IMR-90 (cell line): ENCODE results near the gene PPIL4. TPM values are rescaled to one million over a fixed set of nuclear protein-coding genes. Genes with fewer than 3 reads are reported as not detected.
"Not testable (repeated sequence)": the region's sequence is repeated elsewhere in the genome, so short reads cannot be mapped to it uniquely, and the experiment has no call there.

ENCODE experiments used
- ATAC-seq: fragments of 200-7000 bp; cut with Tn5 transposase; 2 replicates; pipeline ENCODE4 v1.9.1; 2020; ENCODE audit warnings: low read depth, mild to moderate bottlenecking, moderate library complexity
- BruUV-seq: library from RNA; stranded (reverse); fragments of 400-500 nt; replicated peaks from 2 replicates; lab custom pipeline; 2021; lab: Mats Ljungman, UMichigan
- CTCF ChIA-PET: fragments of 300-600 bp; formaldehyde crosslinking; extraction: SDS; loops from one replicate; lab custom pipeline; 2021; ENCODE audit warnings: antibody characterized with exemption; lab: Yijun Ruan, JAX
- POLR2A ChIA-PET: fragments of 300-600 bp; sonication (Branson Sonifier 250); formaldehyde crosslinking; loops from one replicate; lab custom pipeline; 2022; ENCODE audit warnings: antibody characterized with exemption; ENCODE audit not compliant: unreplicated experiment; lab: Charles Lee
- DNase-seq: peaks from one replicate; pipeline ENCODE4 v3.0.0; 2013
- H2AFZ ChIP-seq: replicated peaks from 2 replicates; pipeline ENCODE3; 2013; ENCODE audit warnings: low read length, mild to moderate bottlenecking; ENCODE audit not compliant: poor library complexity
- H2AK5ac ChIP-seq: 2 replicates; pipeline ENCODE4 v1.6.1; 2013; ENCODE audit warnings: low read depth, low read length, inconsistent platforms
- H2AK9ac ChIP-seq: replicated peaks from 2 replicates; pipeline ENCODE3; 2013; ENCODE audit warnings: mild to moderate bottlenecking, low read depth, low read length, moderate library complexity; ENCODE audit not compliant: poor library complexity
- H2BK120ac ChIP-seq: 2 replicates; pipeline ENCODE4 v1.6.1; 2013; ENCODE audit warnings: low read depth, low read length, inconsistent platforms
- H2BK15ac ChIP-seq: 3 replicates; pipeline ENCODE4 v1.6.1; 2013; ENCODE audit warnings: low read depth, low read length, inconsistent platforms
- H2BK20ac ChIP-seq: 2 replicates; pipeline ENCODE4 v1.6.1; 2013; ENCODE audit warnings: low read depth, mild to moderate bottlenecking, inconsistent platforms, low read length, moderate library complexity
- H2BK5ac ChIP-seq: 2 replicates; pipeline ENCODE4 v1.6.1; 2013; ENCODE audit warnings: mild to moderate bottlenecking, low read depth, low read length, inconsistent platforms; ENCODE audit not compliant: poor library complexity, severe bottlenecking
- H3K14ac ChIP-seq: replicated peaks from 2 replicates; pipeline ENCODE4 v1.6.1; 2013; ENCODE audit warnings: low read depth, low read length, inconsistent platforms
- H3K18ac ChIP-seq: 2 replicates; pipeline ENCODE4 v1.6.1; 2013; ENCODE audit warnings: low read depth, low read length, control low read depth
- H3K23ac ChIP-seq: 2 replicates; pipeline ENCODE4 v1.6.1; 2013; ENCODE audit warnings: low read depth, low read length, inconsistent platforms
- H3K27ac ChIP-seq: 2 replicates; pipeline ENCODE4 v1.5.1; 2013; ENCODE audit warnings: mild to moderate bottlenecking, control low read depth, low read length; ENCODE audit not compliant: insufficient read depth
- H3K27me3 ChIP-seq: 2 replicates; pipeline ENCODE4 v1.6.1; 2013; ENCODE audit warnings: low read length; ENCODE audit not compliant: control insufficient read depth, insufficient read depth
- H3K36me3 ChIP-seq: 2 replicates; pipeline ENCODE4 v1.6.1; 2013; ENCODE audit warnings: low read length, mixed read lengths; ENCODE audit not compliant: control insufficient read depth, insufficient read depth
- H3K4ac ChIP-seq: 2 replicates; pipeline ENCODE4 v1.6.1; 2013; ENCODE audit warnings: low read depth, low read length, inconsistent platforms
- H3K4me1 ChIP-seq: 2 replicates; pipeline ENCODE4 v1.6.1; 2013; ENCODE audit warnings: low read length, mixed read lengths; ENCODE audit not compliant: control insufficient read depth, insufficient read depth
- H3K4me2 ChIP-seq: 2 replicates; pipeline ENCODE4 v1.6.1; 2013; ENCODE audit warnings: low read depth, mild to moderate bottlenecking, control low read depth, low read length, moderate library complexity
- H3K4me3 ChIP-seq: 2 replicates; pipeline ENCODE4 v1.5.1; 2013; ENCODE audit warnings: low read depth, mild to moderate bottlenecking, control low read depth, low read length, moderate library complexity; ENCODE audit not compliant: insufficient read depth
- H3K56ac ChIP-seq: 2 replicates; pipeline ENCODE4 v1.6.1; 2013; ENCODE audit warnings: low read length, inconsistent platforms; ENCODE audit not compliant: insufficient read depth; ENCODE audit errors: extremely low read depth
- H3K79me1 ChIP-seq, 2 experiments: 2 replicates each; pipeline ENCODE4 v1.6.1; 2013; ENCODE audit warnings: low read length in 2 of 2, inconsistent platforms in 1 of 2, low read depth in 1 of 2
- H3K9ac ChIP-seq: 2 replicates; pipeline ENCODE4 v1.6.1; 2013; ENCODE audit warnings: low read depth, low read length, control low read depth
- H3K9me1 ChIP-seq: 2 replicates; pipeline ENCODE4 v1.6.1; 2013; ENCODE audit warnings: low read length, inconsistent platforms; ENCODE audit not compliant: insufficient read depth
- H3K9me3 ChIP-seq: 2 replicates; pipeline ENCODE4 v1.6.1; 2013; ENCODE audit warnings: low read length; ENCODE audit not compliant: control insufficient read depth, insufficient read depth
- H4K20me1 ChIP-seq: 2 replicates; pipeline ENCODE4 v1.6.1; 2013; ENCODE audit warnings: low read length, inconsistent platforms; ENCODE audit not compliant: insufficient read depth
- H4K5ac ChIP-seq: 2 replicates; pipeline ENCODE4 v1.6.1; 2013; ENCODE audit warnings: mild to moderate bottlenecking, low read depth, low read length, control low read depth
- H4K8ac ChIP-seq, 2 experiments: 2 replicates each; pipeline ENCODE4 v1.6.1; 2013; ENCODE audit warnings: low read depth in 2 of 2, low read length in 2 of 2, control low read depth in 1 of 2, inconsistent platforms in 1 of 2
- H4K91ac ChIP-seq: 2 replicates; pipeline ENCODE4 v1.6.1; 2013; ENCODE audit warnings: low read depth, low read length, inconsistent platforms; ENCODE audit not compliant: insufficient read depth
- CEBPB ChIP-seq: IDR thresholded peaks from 2 replicates; pipeline ENCODE4 v1.6.1; 2012; ENCODE audit warnings: low read depth, low read length, improper control_type of control experiment
- CTCF ChIP-seq: conservative IDR thresholded peaks from 2 replicates; pipeline ENCODE4 v1.5.1; 2012; ENCODE audit warnings: mild to moderate bottlenecking, low read depth, low read length, improper control_type of control experiment
- WGBS, 2 experiments: methylation state at CpG; one replicate each; pipeline versions ENCODE4 v1.1.5 to v1.1.7; 2013; ENCODE audit warnings: missing lambda C conversion rate in 2 of 2; ENCODE audit not compliant: insufficient read length in 1 of 2; ENCODE audit errors: extremely low coverage in 2 of 2; 5-methylcytosine and 5-hydroxymethylcytosine counted together
- dilution Hi-C: fragments of 300-500 bp; cut with HindIII; formaldehyde crosslinking; loops from one replicate; pipeline ENCODE4 v1.14.3; 2018; ENCODE audit warnings: low sequenced_read_pairs; ENCODE audit not compliant: unreplicated experiment
- in situ Hi-C: fragments of 300-500 bp; cut with MboI; formaldehyde crosslinking; loops from 3 replicates; pipeline ENCODE4 v1.14.3; 2019; ENCODE audit warnings: low sequenced_read_pairs, inconsistent platforms, mixed read lengths
- intact Hi-C: fragments of 100-400 bp; cut with micrococcal nuclease; formaldehyde crosslinking; loops from 2 replicates; pipeline ENCODE4 v1.10.0; 2022
- polyA plus RNA-seq, 3 experiments: library from polyadenylated mRNA; depleted of rRNA; stranded (reverse); fragments of >200 nt; gene quantifications; 2 replicates each; pipeline ENCODE4 v1.2.3, GENCODE V29; 2012; ENCODE audit warnings: low replicate concordance in 1 of 3
- total RNA-seq: library from RNA; depleted of rRNA; stranded (reverse); fragments of >200 nt; gene quantifications from 2 replicates; pipeline ENCODE4 v1.2.3, GENCODE V29; 2012

The PPIL4 gene
- total and polyA plus RNA-seq, 2 of the 4 experiments (the other 2 are of a cell fraction): 10.6 to 13.3 TPM

- Histone ChIP-seq H3K79me1 (no peaks in the 10 kb centered on the region), H4K20me1 (no peaks in the 10 kb centered on the region), H3K23ac (no peak overlapping the region), H4K5ac (no peak overlapping the region), H4K91ac (no peak overlapping the region), H3K18ac (no peak overlapping the region), H2BK5ac (no peak overlapping the region), H2AFZ (no peak overlapping the region), H3K9me3 (no peaks in the 10 kb centered on the region), H3K14ac (no peak overlapping the region), H2BK120ac (no peak overlapping the region), H4K8ac (no peak overlapping the region), H3K4me3 (no peak overlapping the region), H2AK5ac (peak overlapping the region; percentile 29; the same call in 1 of the 2 replicates), H3K27me3 (peaks cover 5% of the 10 kb centered on the region; the same call in 1 of the 2 replicates), H3K9ac (no peak overlapping the region), H3K27ac (no peak overlapping the region), H3K4ac (no peak overlapping the region), H3K4me2 (peak overlapping the region; percentile 20; the same call in 1 of the 2 replicates), H3K56ac (no peak overlapping the region), H3K36me3 (no peaks in the 10 kb centered on the region), H2BK20ac (no peak overlapping the region), H2BK15ac (no peak overlapping the region; the same call in 2 of the 3 replicates), H3K4me1 (peaks cover 8% of the 10 kb centered on the region), H3K9me1 (0 out of 2 replicates have a peak, but pooled peaks cover 4% of the 10 kb centered on the region), H2AK9ac (no peak overlapping the region)
- ChIA-PET CTCF (no interaction called here), POLR2A (no interaction called here)
- in situ Hi-C loops: no loop called here
- DNase-seq: peak; percentile 59
- intact Hi-C loops: no loop called here
- dilution Hi-C loops: no loop called here
- peak; percentile 83 for ATAC-seq
- WGBS, 2 experiments: 54% methylated on average over 2 of the region's 4 CpGs; no CpG with 5 or more reads in 1 of the 2 experiments
- BruUV-seq: no TSS peak
- peak; percentile 41; the same call in 1 of the 2 replicates for TF ChIP-seq CEBPB
- no peak for TF ChIP-seq CTCF
These were observed 82.1 kb downstream of the PPIL4 start for GRCh38 chr6:149463781-149464180.

- H4K20me1 ChIP-seq, H3K9me1 ChIP-seq, in situ Hi-C loops, ATAC-seq, H2BK5ac ChIP-seq, intact Hi-C loops, H3K36me3 ChIP-seq, H3K4me2 ChIP-seq, H4K5ac ChIP-seq, H3K23ac ChIP-seq, H2AK5ac ChIP-seq, H3K14ac ChIP-seq, H2AFZ ChIP-seq, H3K27me3 ChIP-seq, H3K56ac ChIP-seq, dilution Hi-C loops, H3K9me3 ChIP-seq, H2BK15ac ChIP-seq, H2BK120ac ChIP-seq, H3K4ac ChIP-seq, H2AK9ac ChIP-seq, H3K4me1 ChIP-seq, H3K27ac ChIP-seq, H3K79me1 ChIP-seq, H3K9ac ChIP-seq, H4K91ac ChIP-seq, H2BK20ac ChIP-seq, H3K4me3 ChIP-seq, H4K8ac ChIP-seq, H3K18ac ChIP-seq, BruUV-seq, DNase-seq, POLR2A ChIA-PET: not testable (repeated sequence)
- CTCF ChIA-PET: interaction anchor here (0.7 kb wide), 1 partner anchor 236 kb away, joined by 3 read pairs; no protein-coding TSS in a partner anchor
- 88% methylated on average over 4 of the region's 7 CpGs; no CpG with 5 or more reads in 1 of the 2 experiments for WGBS, 2 experiments
These were observed 83.1 kb downstream of the PPIL4 start for GRCh38 chr6:149462712-149463111.
